ENCODE results near the gene DOK6. TPM values are rescaled to one million over a fixed set of nuclear protein-coding genes. Genes with fewer than 3 reads are reported as not detected.

The DOK6 gene
- total RNA-seq, 1 experiment from 2014 or later: not detected

- Histone ChIP-seq H3K27me3 (replicated peaks) (no peaks in the 10 kb centered on the region; the same call in none of the 2 replicates), H3K27ac (no peak overlapping the region), H3K9me3 (replicated peaks) (no peaks in the 10 kb centered on the region), H3K36me3 (no peaks in the 10 kb centered on the region), H3K4me3 (no peak overlapping the region), H3K4me1 (replicated peaks) (no peaks in the 10 kb centered on the region)
- no peak for DNase-seq (ENCODE audit: low read depth in 1 of 2, low spot score in 2 of 2)
Observed at GRCh38 chr18:69664399-69664798, 263.7 kb downstream of the DOK6 start.

GRCh38 chr18:69674292-69674877, 273.7 kb downstream of the DOK6 start:
- H3K36me3 ChIP-seq: no peaks in the 10 kb centered on the region
- H3K27ac ChIP-seq: no peak overlapping the region
- no peaks in the 10 kb centered on the region for H3K27me3 ChIP-seq (replicated peaks)
- no peak overlapping the region for H3K4me3 ChIP-seq
- H3K4me1 ChIP-seq (replicated peaks): no peaks in the 10 kb centered on the region
- no peak for DNase-seq (ENCODE audit: low read depth in 1 of 2, low spot score in 2 of 2)
- H3K9me3 ChIP-seq (replicated peaks): no peaks in the 10 kb centered on the region

GRCh38 chr18:69674966-69675365, 274.3 kb downstream of the DOK6 start:
- H3K36me3 ChIP-seq: no peaks in the 10 kb centered on the region

DNA sequence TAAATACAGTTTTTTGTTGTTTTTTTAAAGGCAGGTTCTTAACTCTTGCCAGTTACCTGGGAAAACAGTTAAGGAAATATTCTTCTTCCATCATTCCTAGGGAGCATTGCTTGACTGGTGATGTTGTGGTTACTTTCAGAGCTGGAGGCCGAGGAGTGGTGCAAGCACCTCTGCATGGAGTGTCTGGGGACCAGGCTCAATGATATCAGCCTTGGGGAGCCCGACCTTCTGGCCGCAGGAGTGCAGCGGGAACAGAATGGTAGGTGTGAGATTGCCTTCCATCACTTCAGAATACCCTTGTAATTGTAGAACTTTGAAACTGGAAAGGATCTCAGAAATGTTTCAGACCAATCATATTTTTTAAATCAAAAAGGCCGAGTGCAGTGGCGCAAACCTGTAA, 276.9 kb downstream of the DOK6 start:
- Histone ChIP-seq H3K4me1 (replicated peaks) (no peaks in the 10 kb centered on the region), H3K4me3 (no peak overlapping the region), H3K9me3 (replicated peaks) (no peaks in the 10 kb centered on the region), H3K27ac (no peak overlapping the region), H3K36me3 (no peaks in the 10 kb centered on the region), H3K27me3 (replicated peaks) (no peaks in the 10 kb centered on the region)
- DNase-seq (ENCODE audit: low read depth in 1 of 2, low spot score in 2 of 2): no peak

More at GRCh38 chr18:69674966-69675365, 274.3 kb downstream of the DOK6 start:
- no peaks in the 10 kb centered on the region for H3K9me3 ChIP-seq (replicated peaks)
- H3K4me1 ChIP-seq (replicated peaks): no peaks in the 10 kb centered on the region
- H3K4me3 ChIP-seq: no peak overlapping the region
- no peak for DNase-seq (ENCODE audit: low read depth in 1 of 2, low spot score in 2 of 2)
- no peak overlapping the region for H3K27ac ChIP-seq
- H3K27me3 ChIP-seq (replicated peaks): no peaks in the 10 kb centered on the region

DNA sequence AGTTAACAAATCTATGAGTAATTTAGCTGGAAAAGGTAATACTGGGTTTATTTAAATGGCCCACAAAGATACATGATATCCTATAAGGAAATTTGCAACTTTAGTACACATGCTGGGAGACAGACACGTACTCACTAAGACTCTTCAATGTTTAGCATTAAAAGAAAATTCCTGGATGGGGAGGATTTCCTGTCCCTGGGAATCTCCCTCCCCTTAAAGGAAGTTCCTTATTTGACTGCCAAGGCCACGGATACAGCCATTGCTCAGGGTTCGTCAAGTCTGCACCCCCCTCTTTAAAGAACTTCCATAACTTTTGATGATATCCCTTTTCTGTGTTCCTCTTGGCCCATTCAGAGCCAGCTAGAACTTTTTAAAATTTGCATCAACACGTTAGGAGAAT, 279.4 kb downstream of the DOK6 start:
- no peak for DNase-seq (ENCODE audit: low read depth in 1 of 2, low spot score in 2 of 2)
- H3K9me3 ChIP-seq (replicated peaks): no peaks in the 10 kb centered on the region
- H3K4me3 ChIP-seq: no peak overlapping the region
- no peaks in the 10 kb centered on the region for H3K4me1 ChIP-seq (replicated peaks)
- no peaks in the 10 kb centered on the region for H3K27me3 ChIP-seq (replicated peaks)
- H3K27ac ChIP-seq: no peak overlapping the region
- no peaks in the 10 kb centered on the region for H3K36me3 ChIP-seq

- no peaks in the 10 kb centered on the region for H3K9me3 ChIP-seq (replicated peaks)
Observed at GRCh38 chr18:69683176-69683575, 282.5 kb downstream of the DOK6 start.

GRCh38 chr18:69684789-69685188, 284.1 kb downstream of the DOK6 start:
- H3K9me3 ChIP-seq (replicated peaks): no peaks in the 10 kb centered on the region
- no peaks in the 10 kb centered on the region for H3K27me3 ChIP-seq (replicated peaks)
- no peaks in the 10 kb centered on the region for H3K36me3 ChIP-seq
- H3K27ac ChIP-seq: no peak overlapping the region
- no peak for DNase-seq (ENCODE audit: low read depth in 1 of 2, low spot score in 2 of 2)
- no peak overlapping the region for H3K4me3 ChIP-seq
- H3K4me1 ChIP-seq (replicated peaks): no peaks in the 10 kb centered on the region

More at GRCh38 chr18:69683176-69683575, 282.5 kb downstream of the DOK6 start:
- DNase-seq (ENCODE audit: low read depth in 1 of 2, low spot score in 2 of 2): no peak
- Histone ChIP-seq H3K27me3 (replicated peaks) (no peaks in the 10 kb centered on the region), H3K36me3 (no peaks in the 10 kb centered on the region), H3K4me1 (replicated peaks) (no peaks in the 10 kb centered on the region), H3K4me3 (no peak overlapping the region), H3K27ac (no peak overlapping the region)

- no peaks in the 10 kb centered on the region for H3K4me1 ChIP-seq (replicated peaks)
- H3K9me3 ChIP-seq (replicated peaks): no peaks in the 10 kb centered on the region
- H3K4me3 ChIP-seq: no peak overlapping the region
- no peaks in the 10 kb centered on the region for H3K36me3 ChIP-seq
- no peak for DNase-seq (ENCODE audit: low read depth in 1 of 2, low spot score in 2 of 2)
- H3K27me3 ChIP-seq (replicated peaks): no peaks in the 10 kb centered on the region
- no peak overlapping the region for H3K27ac ChIP-seq
Observed at GRCh38 chr18:69686861-69687260, 286.2 kb downstream of the DOK6 start.

DNA sequence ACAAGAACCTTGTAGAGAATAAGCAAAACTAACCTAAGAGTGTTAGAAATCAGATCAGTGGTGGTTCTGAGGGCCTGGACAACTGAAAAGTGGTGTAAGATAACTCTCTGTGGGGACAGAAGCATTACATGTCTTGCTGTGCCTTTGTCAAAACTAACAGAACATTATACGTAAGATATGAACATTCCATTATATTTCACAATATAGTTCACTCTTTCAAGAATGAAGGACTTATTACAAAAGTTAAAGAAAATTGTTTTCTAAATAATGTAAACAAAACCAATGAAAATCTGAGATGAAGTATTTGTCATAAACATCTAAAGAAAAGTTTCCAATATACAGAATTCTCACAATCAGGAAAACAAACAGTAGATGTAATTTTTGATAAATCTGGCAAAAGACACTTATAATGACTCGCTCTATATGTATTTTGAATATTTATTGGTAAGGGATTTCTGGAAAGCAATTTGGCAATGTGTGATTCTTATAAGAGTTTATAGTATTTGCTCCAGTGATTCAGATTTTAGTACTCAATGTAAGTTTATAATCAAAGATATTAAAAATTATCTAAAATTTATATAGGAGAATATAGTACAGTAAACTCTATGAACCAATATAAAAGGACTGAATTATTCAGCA, 288.6 kb downstream of the DOK6 start:
- no peaks in the 10 kb centered on the region for H3K4me1 ChIP-seq (replicated peaks)
- DNase-seq (ENCODE audit: low read depth in 1 of 2, low spot score in 2 of 2): no peak
- H3K36me3 ChIP-seq: no peaks in the 10 kb centered on the region
- no peaks in the 10 kb centered on the region for H3K9me3 ChIP-seq (replicated peaks)
- H3K27me3 ChIP-seq (replicated peaks): no peaks in the 10 kb centered on the region
- H3K4me3 ChIP-seq: no peak overlapping the region
- H3K27ac ChIP-seq: no peak overlapping the region

DNA sequence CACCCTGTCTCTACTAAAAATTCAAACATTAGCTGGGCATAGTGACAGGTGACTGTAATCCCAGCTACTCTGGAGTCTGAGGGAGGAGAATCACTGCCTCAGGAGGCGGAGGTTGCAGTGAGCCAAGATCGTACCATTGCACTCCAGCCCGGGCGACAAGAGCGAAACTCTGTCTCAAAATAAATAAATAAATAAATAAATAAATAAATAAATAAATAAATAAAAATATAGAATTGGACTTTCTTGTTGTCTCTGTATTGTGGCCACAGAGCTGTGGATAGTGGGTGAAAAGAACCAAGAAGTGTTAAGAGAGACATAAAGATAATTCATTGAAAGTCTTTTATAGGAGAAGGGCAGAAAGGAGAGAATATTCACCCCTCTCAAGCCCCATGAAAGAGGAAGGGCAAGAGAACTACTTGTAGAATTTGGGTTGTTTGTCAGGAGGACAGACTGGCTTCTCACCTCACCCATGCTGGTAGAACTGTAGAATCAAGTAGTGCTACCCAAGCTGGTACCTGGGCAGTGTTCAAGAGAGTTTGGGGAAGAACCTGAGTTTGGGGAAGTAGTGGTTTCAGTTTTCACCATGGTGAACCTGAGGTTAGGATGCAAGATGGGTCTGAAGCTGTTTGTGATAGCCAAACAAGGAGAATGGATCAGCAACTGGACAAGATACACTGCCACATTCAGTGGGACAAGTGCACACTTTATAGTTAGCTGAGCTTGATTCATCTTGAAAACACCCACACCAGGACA, 290.5 kb downstream of the DOK6 start:
- Histone ChIP-seq H3K4me1 (replicated peaks) (no peaks in the 10 kb centered on the region), H3K27ac (no peak overlapping the region), H3K27me3 (replicated peaks) (peaks cover 5% of the 10 kb centered on the region; the same call in 1 of the 2 replicates), H3K9me3 (replicated peaks) (no peaks in the 10 kb centered on the region), H3K4me3 (no peak overlapping the region), H3K36me3 (no peaks in the 10 kb centered on the region)
- no peak for DNase-seq (ENCODE audit: low read depth in 1 of 2, low spot score in 2 of 2)

DNA sequence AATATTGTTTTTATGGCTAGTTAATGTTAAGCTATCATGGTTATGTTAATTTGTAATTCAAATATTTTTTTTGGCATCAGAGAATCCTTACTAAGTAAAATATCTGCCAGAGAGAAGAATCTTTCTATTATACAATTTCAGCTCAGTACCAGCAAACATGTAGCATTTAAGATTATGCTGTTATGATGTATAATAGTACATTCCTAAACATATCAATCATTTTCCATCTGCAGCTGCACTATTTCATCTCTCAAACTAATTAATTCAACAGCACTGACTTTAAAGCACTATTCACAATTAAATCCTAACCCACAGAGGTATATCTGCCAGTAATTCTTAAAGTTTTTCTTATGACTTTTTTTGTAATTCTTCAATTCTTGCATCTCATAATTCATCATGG, 296.4 kb downstream of the DOK6 start:
- Histone ChIP-seq H3K4me1 (replicated peaks) (no peaks in the 10 kb centered on the region), H3K27me3 (replicated peaks) (peaks cover 5% of the 10 kb centered on the region; the same call in 1 of the 2 replicates), H3K36me3 (no peaks in the 10 kb centered on the region), H3K4me3 (no peak overlapping the region), H3K27ac (no peak overlapping the region), H3K9me3 (replicated peaks) (no peaks in the 10 kb centered on the region)
- no peak for DNase-seq (ENCODE audit: low read depth in 1 of 2, low spot score in 2 of 2)

- Histone ChIP-seq H3K4me3 (no peak overlapping the region), H3K27ac (no peak overlapping the region), H3K4me1 (replicated peaks) (no peaks in the 10 kb centered on the region), H3K27me3 (replicated peaks) (peaks cover 5% of the 10 kb centered on the region; the same call in 1 of the 2 replicates), H3K36me3 (no peaks in the 10 kb centered on the region), H3K9me3 (replicated peaks) (no peaks in the 10 kb centered on the region)
- DNase-seq (ENCODE audit: low read depth in 1 of 2, low spot score in 2 of 2): no peak
Observed at GRCh38 chr18:69697689-69698088, 297.0 kb downstream of the DOK6 start.

- Histone ChIP-seq H3K9me3 (replicated peaks) (no peaks in the 10 kb centered on the region), H3K27me3 (replicated peaks) (no peaks in the 10 kb centered on the region), H3K27ac (no peak overlapping the region), H3K4me1 (replicated peaks) (no peaks in the 10 kb centered on the region), H3K4me3 (no peak overlapping the region), H3K36me3 (no peaks in the 10 kb centered on the region)
- DNase-seq (ENCODE audit: low read depth in 1 of 2, low spot score in 2 of 2): no peak
Observed at GRCh38 chr18:69701305-69701704, 300.6 kb downstream of the DOK6 start.

DNA sequence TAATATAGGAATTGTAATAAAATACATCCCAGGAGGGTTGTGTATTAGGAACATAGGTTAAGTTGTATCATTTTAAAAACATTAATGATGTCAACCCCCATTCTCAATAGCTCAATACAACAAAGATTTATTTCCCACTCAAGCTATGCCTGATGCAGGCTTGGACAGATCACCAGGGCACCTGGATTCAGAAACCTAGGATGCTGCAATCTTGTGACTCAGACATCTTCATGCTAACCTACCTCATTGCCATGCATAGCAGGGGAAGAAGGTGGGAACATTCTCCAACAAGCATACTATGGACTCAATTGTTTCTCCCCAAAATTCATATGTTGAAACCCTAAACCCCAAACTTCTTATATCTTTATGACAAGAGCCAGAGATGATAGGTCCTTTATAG, 302.8 kb downstream of the DOK6 start:
- DNase-seq (ENCODE audit: low read depth in 1 of 2, low spot score in 2 of 2): no peak
- Histone ChIP-seq H3K4me1 (replicated peaks) (no peaks in the 10 kb centered on the region), H3K27ac (no peak overlapping the region), H3K27me3 (replicated peaks) (no peaks in the 10 kb centered on the region), H3K4me3 (no peak overlapping the region), H3K36me3 (no peaks in the 10 kb centered on the region), H3K9me3 (replicated peaks) (no peaks in the 10 kb centered on the region)

Measured in SJSA1 (cell line).